H1 (cell line): Measurements from ENCODE around the gene USP17L5.
"Not testable (repeated sequence)": the region's sequence is repeated elsewhere in the genome, so short reads cannot be mapped to it uniquely, and the experiment has no call there.

ENCODE experiments used
- CHD2 ChIP-seq: IDR thresholded peaks from 2 replicates; pipeline ENCODE4 v1.6.1; 2012; ENCODE audit warnings: low read length, improper control_type of control experiment
- EGR1 ChIP-seq: IDR thresholded peaks from 2 replicates; pipeline ENCODE4 v1.6.1; 2011; ENCODE audit warnings: low read depth, low read length, borderline replicate concordance
- EZH2 ChIP-seq: fragments of 200-600 bp; sonication (generic); IDR thresholded peaks from 2 replicates; pipeline ENCODE4 v1.7.1; 2012; ENCODE audit warnings: low read depth, mild to moderate bottlenecking, moderate library complexity, low read length, inconsistent platforms; ENCODE audit not compliant: severe bottlenecking
- FOSL1 ChIP-seq: IDR thresholded peaks from 2 replicates; pipeline ENCODE4 v1.6.1; 2011; ENCODE audit warnings: mild to moderate bottlenecking, low read depth, low read length, moderate library complexity; ENCODE audit not compliant: insufficient read depth
- JUND ChIP-seq: IDR thresholded peaks from 2 replicates; pipeline ENCODE4 v1.6.1; 2011; ENCODE audit warnings: mild to moderate bottlenecking, improper control_type of control experiment, low read length
- POLR2A ChIP-seq, 2 experiments: IDR thresholded peaks; 1 replicate in 1 of 2; 2 replicates in 1 of 2; pipeline ENCODE4 v1.6.1; 2011; ENCODE audit warnings: low read depth in 2 of 2, low read length in 2 of 2, mild to moderate bottlenecking in 2 of 2; ENCODE audit errors: control extremely low read depth in 1 of 2
- RAD21 ChIP-seq, 2 experiments: IDR thresholded peaks in 1 of 2; conservative IDR thresholded peaks in 1 of 2; 2 replicates each; pipeline ENCODE4 v1.6.1; 2011; ENCODE audit warnings: low read depth in 2 of 2, low read length in 2 of 2, improper control_type of control experiment in 1 of 2, inconsistent platforms in 1 of 2, mild to moderate bottlenecking in 1 of 2, moderate library complexity in 1 of 2
- TF ChIP-seq, protein P1 (sequence below), 3 experiments: IDR thresholded peaks; 1 replicate in 2 of 3; 2 replicates in 1 of 3; pipeline versions ENCODE4 v1.5.1 to v1.6.1; 2011; ENCODE audit warnings: low read length in 3 of 3, mild to moderate bottlenecking in 3 of 3, inconsistent platforms in 2 of 3, low read depth in 1 of 3, moderate library complexity in 1 of 3; ENCODE audit not compliant: insufficient read depth in 1 of 3; ENCODE audit errors: control extremely low read depth in 1 of 3
- TF ChIP-seq, protein P2 (sequence below): IDR thresholded peaks from 2 replicates; pipeline ENCODE4 v1.6.1; 2012; ENCODE audit warnings: inconsistent platforms
- TF ChIP-seq, protein P3 (sequence below): IDR thresholded peaks from 2 replicates; pipeline ENCODE4 v1.6.1; 2011; ENCODE audit warnings: low read length, improper control_type of control experiment

DNA sequence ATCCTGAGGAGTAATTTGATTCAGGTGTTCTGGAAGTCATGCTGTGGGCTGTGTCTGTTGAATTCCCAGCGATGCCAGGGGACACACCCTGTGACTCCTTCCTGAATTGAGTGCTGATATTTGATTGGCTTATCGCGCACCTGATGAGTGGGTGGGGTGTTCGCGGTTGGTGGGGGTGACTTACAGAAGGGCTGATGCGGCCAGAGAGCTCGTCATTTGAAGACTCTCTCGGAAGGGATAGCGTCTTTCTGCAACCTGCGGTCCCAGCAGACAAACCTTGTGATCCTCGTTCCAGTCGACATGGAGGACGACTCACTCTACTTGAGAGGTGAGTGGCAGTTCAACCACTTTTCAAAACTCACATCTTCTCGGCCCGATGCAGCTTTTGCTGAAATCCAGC, at the start of gene USP17L5:
- TF ChIP-seq, protein P1, sequence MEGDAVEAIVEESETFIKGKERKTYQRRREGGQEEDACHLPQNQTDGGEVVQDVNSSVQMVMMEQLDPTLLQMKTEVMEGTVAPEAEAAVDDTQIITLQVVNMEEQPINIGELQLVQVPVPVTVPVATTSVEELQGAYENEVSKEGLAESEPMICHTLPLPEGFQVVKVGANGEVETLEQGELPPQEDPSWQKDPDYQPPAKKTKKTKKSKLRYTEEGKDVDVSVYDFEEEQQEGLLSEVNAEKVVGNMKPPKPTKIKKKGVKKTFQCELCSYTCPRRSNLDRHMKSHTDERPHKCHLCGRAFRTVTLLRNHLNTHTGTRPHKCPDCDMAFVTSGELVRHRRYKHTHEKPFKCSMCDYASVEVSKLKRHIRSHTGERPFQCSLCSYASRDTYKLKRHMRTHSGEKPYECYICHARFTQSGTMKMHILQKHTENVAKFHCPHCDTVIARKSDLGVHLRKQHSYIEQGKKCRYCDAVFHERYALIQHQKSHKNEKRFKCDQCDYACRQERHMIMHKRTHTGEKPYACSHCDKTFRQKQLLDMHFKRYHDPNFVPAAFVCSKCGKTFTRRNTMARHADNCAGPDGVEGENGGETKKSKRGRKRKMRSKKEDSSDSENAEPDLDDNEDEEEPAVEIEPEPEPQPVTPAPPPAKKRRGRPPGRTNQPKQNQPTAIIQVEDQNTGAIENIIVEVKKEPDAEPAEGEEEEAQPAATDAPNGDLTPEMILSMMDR (IDR thresholded peaks at IDR 0.05; ENCODE audit: control extremely low read depth in 1 of 3, insufficient read depth in 1 of 3, low read depth in 1 of 3, low read length in 3 of 3), result not testable (repeated sequence)
- TF ChIP-seq CHD2; POLR2A (IDR thresholded peaks at IDR 0.05; ENCODE audit: control extremely low read depth in 1 of 2, low read depth in 2 of 2, low read length in 2 of 2); EZH2; EGR1; RAD21 (IDR thresholded peaks at IDR 0.05 in 1 of 2, conservative IDR thresholded peaks at IDR 0.05 in 1 of 2; ENCODE audit: low read depth in 2 of 2, low read length in 2 of 2); JUND; FOSL1: not testable (repeated sequence)
- TF ChIP-seq, protein P2, sequence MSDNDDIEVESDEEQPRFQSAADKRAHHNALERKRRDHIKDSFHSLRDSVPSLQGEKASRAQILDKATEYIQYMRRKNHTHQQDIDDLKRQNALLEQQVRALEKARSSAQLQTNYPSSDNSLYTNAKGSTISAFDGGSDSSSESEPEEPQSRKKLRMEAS, result not testable (repeated sequence)
- TF ChIP-seq, protein P3, sequence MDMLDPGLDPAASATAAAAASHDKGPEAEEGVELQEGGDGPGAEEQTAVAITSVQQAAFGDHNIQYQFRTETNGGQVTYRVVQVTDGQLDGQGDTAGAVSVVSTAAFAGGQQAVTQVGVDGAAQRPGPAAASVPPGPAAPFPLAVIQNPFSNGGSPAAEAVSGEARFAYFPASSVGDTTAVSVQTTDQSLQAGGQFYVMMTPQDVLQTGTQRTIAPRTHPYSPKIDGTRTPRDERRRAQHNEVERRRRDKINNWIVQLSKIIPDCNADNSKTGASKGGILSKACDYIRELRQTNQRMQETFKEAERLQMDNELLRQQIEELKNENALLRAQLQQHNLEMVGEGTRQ, result not testable (repeated sequence)
